Stomach (tissue), 4 donors: ENCODE results near the gene TRIO.

Experiments
- CTCF ChIP-seq, 7 experiments: fragments of 450-650 bp in 4 of 7; fragments of 200-600 bp in 3 of 7; sonication (generic) in 3 of 7; IDR thresholded peaks; one replicate each; pipeline ENCODE4 v1.5.1; 2016 to 2019; ENCODE audit warnings: antibody characterized with exemption in 7 of 7, control low read depth in 2 of 7, mild to moderate bottlenecking in 1 of 7
- POLR2A ChIP-seq, 4 donors: fragments of 450-650 bp; IDR thresholded peaks; one replicate each; pipeline ENCODE4 v1.6.1; 2016; ENCODE audit warnings: antibody characterized with exemption in 4 of 4, control low read depth in 2 of 4, mild to moderate bottlenecking in 1 of 4, moderate library complexity in 1 of 4
- POLR2AphosphoS5 ChIP-seq, 3 donors: sonication (generic); formaldehyde crosslinking; IDR thresholded peaks; one replicate each; pipeline ENCODE4 v1.6.1; 2016; ENCODE audit warnings: antibody characterized with exemption in 3 of 3

DNA sequence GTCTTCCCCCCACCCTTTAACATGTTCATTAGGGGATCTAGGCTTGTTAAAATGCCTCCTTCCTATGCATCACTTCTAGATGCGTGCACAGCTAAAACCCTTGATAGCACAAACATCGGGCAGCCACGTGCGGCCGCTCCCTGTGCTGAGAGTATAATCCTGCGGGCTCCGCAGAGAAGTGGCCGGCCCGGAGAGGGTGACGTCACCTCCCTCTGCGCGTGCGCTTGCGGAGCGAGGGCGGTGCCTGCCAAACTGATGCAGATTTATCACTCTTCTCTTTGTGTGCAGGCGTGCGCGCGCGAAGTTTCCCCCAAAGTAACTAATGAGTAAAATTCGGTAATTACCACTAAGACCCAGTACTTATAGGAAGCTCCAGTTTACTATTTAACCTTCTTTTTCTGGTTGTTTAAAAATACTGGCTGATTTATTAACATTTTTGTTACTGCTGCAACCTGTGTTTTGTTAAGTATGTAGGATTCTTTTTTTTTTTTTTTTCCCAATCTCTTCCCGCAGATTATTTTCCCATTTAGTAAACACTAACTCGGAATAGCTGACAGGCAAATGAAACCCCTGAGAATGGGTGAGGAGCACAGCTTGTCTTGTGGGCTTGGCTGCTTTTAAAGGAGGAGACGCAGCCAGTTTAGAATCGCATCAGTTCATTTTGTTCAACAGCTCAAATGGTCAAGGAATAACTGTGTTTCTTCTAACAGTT is 121.6 kb downstream of the TRIO start:
- no peak for TF ChIP-seq CTCF (IDR thresholded peaks at IDR 0.05)
- peak; percentile 60 to 90 (median 87) for TF ChIP-seq POLR2AphosphoS5 (IDR thresholded peaks at IDR 0.05)
- no peak for TF ChIP-seq POLR2A (IDR thresholded peaks at IDR 0.05)
